ENCODE data around the gene IGLL5.

IGLL5 gene

GRCh38 chr22:22841598-22841997 lies 46.0 kb upstream of the IGLL5 start:
- Histone ChIP-seq H4K91ac (ENCODE audit: low read depth, low read length) (no peak overlapping the region), H3K4me1 (ENCODE audit: control insufficient read depth in 1 of 2, insufficient read depth in 2 of 2, low read length in 2 of 2) (no peaks in the 10 kb centered on the region), H3K14ac (ENCODE audit: low read length) (no peak overlapping the region), H3K27me3 (ENCODE audit: insufficient read depth, low read length) (no peaks in the 10 kb centered on the region), H3K4me3 (ENCODE audit: low read depth, low read length) (no peak overlapping the region), H3K79me2 (ENCODE audit: control insufficient read depth, insufficient read depth, low read length, poor library complexity) (no peaks in the 10 kb centered on the region), H2BK12ac (ENCODE audit: low read length) (no peak overlapping the region), H3K4ac (ENCODE audit: low read depth, low read length) (no peak overlapping the region), H3K9ac (ENCODE audit: low read length) (no peak overlapping the region), H3K23ac (ENCODE audit: low read length) (no peak overlapping the region), H3K79me1 (ENCODE audit: low read length) (no peaks in the 10 kb centered on the region), H3K18ac (ENCODE audit: low read length) (no peak overlapping the region), H2BK5ac (ENCODE audit: low read depth, low read length, poor library complexity) (no peak overlapping the region), H4K12ac (ENCODE audit: low read depth, low read length) (no peak overlapping the region), H3K9me3 (ENCODE audit: insufficient read depth, low read depth, low read length) (peaks cover 8% of the 10 kb centered on the region), H3K4me2 (ENCODE audit: low read length) (no peak overlapping the region), H3K27ac (ENCODE audit: low read depth, low read length) (no peak overlapping the region), H2AK5ac (ENCODE audit: low read length) (no peak overlapping the region), H4K8ac (ENCODE audit: low read depth, low read length) (no peak overlapping the region), H2BK120ac (ENCODE audit: insufficient read depth, low read length, poor library complexity) (no peak overlapping the region), H2AFZ (ENCODE audit: insufficient read depth, low read length, poor library complexity) (no peak overlapping the region), H3K36me3 (ENCODE audit: control insufficient read depth in 1 of 2, insufficient read depth in 2 of 2, low read length in 2 of 2) (no peaks in the 10 kb centered on the region)
- no peak for DNase-seq

DNA sequence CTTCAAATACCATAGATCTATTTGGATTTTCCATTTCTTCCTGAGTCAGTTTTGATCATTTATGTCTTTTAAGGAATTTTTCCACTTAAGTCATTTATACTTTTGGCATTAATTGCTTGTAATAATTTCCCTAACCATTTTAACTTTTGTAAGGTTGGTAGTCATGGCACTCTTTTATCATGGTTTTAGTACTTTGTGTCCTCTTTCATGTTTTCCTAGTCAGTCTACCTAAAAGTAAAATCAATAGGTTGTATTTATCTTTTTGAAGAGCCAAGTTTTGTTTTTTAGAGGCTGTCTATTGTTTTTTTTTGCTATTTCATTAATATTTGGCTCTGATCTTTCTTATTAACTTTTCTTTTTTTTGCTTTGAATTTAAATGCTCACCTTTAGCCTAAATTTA lies 45.5 kb upstream of the IGLL5 start:
- Histone ChIP-seq H4K8ac (ENCODE audit: low read depth, low read length) (no peak overlapping the region), H4K12ac (ENCODE audit: low read depth, low read length) (no peak overlapping the region), H3K4me2 (ENCODE audit: low read length) (no peak overlapping the region), H3K27me3 (ENCODE audit: insufficient read depth, low read length) (no peaks in the 10 kb centered on the region), H3K18ac (ENCODE audit: low read length) (no peak overlapping the region), H2BK120ac (ENCODE audit: insufficient read depth, low read length, poor library complexity) (no peak overlapping the region), H3K36me3 (ENCODE audit: control insufficient read depth in 1 of 2, insufficient read depth in 2 of 2, low read length in 2 of 2) (no peaks in the 10 kb centered on the region), H3K79me2 (ENCODE audit: control insufficient read depth, insufficient read depth, low read length, poor library complexity) (no peaks in the 10 kb centered on the region), H3K4me3 (ENCODE audit: low read depth, low read length) (no peak overlapping the region), H3K79me1 (ENCODE audit: low read length) (no peaks in the 10 kb centered on the region), H3K23ac (ENCODE audit: low read length) (no peak overlapping the region), H2AFZ (ENCODE audit: insufficient read depth, low read length, poor library complexity) (no peak overlapping the region), H3K4ac (ENCODE audit: low read depth, low read length) (no peak overlapping the region), H3K14ac (ENCODE audit: low read length) (no peak overlapping the region), H2BK5ac (ENCODE audit: low read depth, low read length, poor library complexity) (no peak overlapping the region), H3K9ac (ENCODE audit: low read length) (no peak overlapping the region), H4K91ac (ENCODE audit: low read depth, low read length) (no peak overlapping the region), H3K27ac (ENCODE audit: low read depth, low read length) (no peak overlapping the region), H2BK12ac (ENCODE audit: low read length) (no peak overlapping the region), H2AK5ac (ENCODE audit: low read length) (no peak overlapping the region), H3K4me1 (ENCODE audit: control insufficient read depth in 1 of 2, insufficient read depth in 2 of 2, low read length in 2 of 2) (no peaks in the 10 kb centered on the region), H3K9me3 (ENCODE audit: insufficient read depth, low read depth, low read length) (peaks cover 8% of the 10 kb centered on the region)
- no peak for DNase-seq

- Histone ChIP-seq H3K4me2 (ENCODE audit: low read length) (no peak overlapping the region), H2BK12ac (ENCODE audit: low read length) (no peak overlapping the region), H3K23ac (ENCODE audit: low read length) (no peak overlapping the region), H3K4me3 (ENCODE audit: low read depth, low read length) (no peak overlapping the region), H3K9ac (ENCODE audit: low read length) (no peak overlapping the region), H2AFZ (ENCODE audit: insufficient read depth, low read length, poor library complexity) (no peak overlapping the region), H4K12ac (ENCODE audit: low read depth, low read length) (no peak overlapping the region), H3K18ac (ENCODE audit: low read length) (no peak overlapping the region), H2BK5ac (ENCODE audit: low read depth, low read length, poor library complexity) (no peak overlapping the region), H3K4ac (ENCODE audit: low read depth, low read length) (no peak overlapping the region), H3K14ac (ENCODE audit: low read length) (no peak overlapping the region), H3K9me3 (ENCODE audit: insufficient read depth, low read depth, low read length) (peaks cover 5% of the 10 kb centered on the region), H3K4me1 (ENCODE audit: control insufficient read depth in 1 of 2, insufficient read depth in 2 of 2, low read length in 2 of 2) (no peaks in the 10 kb centered on the region), H4K91ac (ENCODE audit: low read depth, low read length) (no peak overlapping the region), H3K27ac (ENCODE audit: low read depth, low read length) (no peak overlapping the region), H3K79me2 (ENCODE audit: control insufficient read depth, insufficient read depth, low read length, poor library complexity) (no peaks in the 10 kb centered on the region), H3K27me3 (ENCODE audit: insufficient read depth, low read length) (no peaks in the 10 kb centered on the region), H3K79me1 (ENCODE audit: low read length) (no peaks in the 10 kb centered on the region), H4K8ac (ENCODE audit: low read depth, low read length) (no peak overlapping the region), H2BK120ac (ENCODE audit: insufficient read depth, low read length, poor library complexity) (no peak overlapping the region), H2AK5ac (ENCODE audit: low read length) (no peak overlapping the region), H3K36me3 (ENCODE audit: control insufficient read depth in 1 of 2, insufficient read depth in 2 of 2, low read length in 2 of 2) (no peaks in the 10 kb centered on the region)
- WGBS (ENCODE audit: extremely low coverage, insufficient coverage, insufficient read length) = no CpG with 5 or more reads among the region's 1 CpG
- no peak for DNase-seq
Observed at GRCh38 chr22:22843848-22844247, 43.8 kb upstream of the IGLL5 start.

DNA sequence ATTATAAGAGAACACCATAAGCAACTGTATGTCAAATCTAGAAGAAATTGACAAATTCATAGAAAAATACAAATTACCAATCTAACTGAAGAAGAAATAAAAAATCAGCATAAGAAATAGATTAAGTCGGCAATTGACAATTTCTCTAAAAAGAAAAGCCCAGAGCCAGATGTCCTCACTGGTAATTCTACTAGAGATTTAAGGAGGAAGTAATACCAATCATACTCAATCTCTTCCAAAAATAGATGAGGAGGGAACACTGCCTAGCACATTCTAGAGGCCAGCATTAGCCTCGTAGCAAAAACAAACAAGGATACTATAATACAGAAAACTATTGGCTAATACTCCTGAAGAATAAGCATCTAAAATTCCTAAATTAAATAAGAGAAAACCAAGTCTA lies 40.4 kb upstream of the IGLL5 start:
- H3K4me2 ChIP-seq (ENCODE audit: low read length) = no peak overlapping the region
- H2AK5ac ChIP-seq (ENCODE audit: low read length) = no peak overlapping the region
- no peak overlapping the region for H4K8ac ChIP-seq (ENCODE audit: low read depth, low read length)
- no peak overlapping the region for H4K91ac ChIP-seq (ENCODE audit: low read depth, low read length)
- no peak overlapping the region for H2BK120ac ChIP-seq (ENCODE audit: insufficient read depth, low read length, poor library complexity)
- H3K14ac ChIP-seq (ENCODE audit: low read length) = no peak overlapping the region
- no peaks in the 10 kb centered on the region for H3K79me2 ChIP-seq (ENCODE audit: control insufficient read depth, insufficient read depth, low read length, poor library complexity)
- H2BK5ac ChIP-seq (ENCODE audit: low read depth, low read length, poor library complexity) = no peak overlapping the region
- H3K9ac ChIP-seq (ENCODE audit: low read length) = no peak overlapping the region
- DNase-seq = no peak
- no peaks in the 10 kb centered on the region for H3K27me3 ChIP-seq (ENCODE audit: insufficient read depth, low read length)
- no peak overlapping the region for H4K12ac ChIP-seq (ENCODE audit: low read depth, low read length)
- H3K36me3 ChIP-seq (ENCODE audit: control insufficient read depth in 1 of 2, insufficient read depth in 2 of 2, low read length in 2 of 2) = no peaks in the 10 kb centered on the region
- H3K23ac ChIP-seq (ENCODE audit: low read length) = no peak overlapping the region
- no peak overlapping the region for H3K4ac ChIP-seq (ENCODE audit: low read depth, low read length)
- H2AFZ ChIP-seq (ENCODE audit: insufficient read depth, low read length, poor library complexity) = no peak overlapping the region
- H3K79me1 ChIP-seq (ENCODE audit: low read length) = no peaks in the 10 kb centered on the region
- no peak overlapping the region for H3K4me3 ChIP-seq (ENCODE audit: low read depth, low read length)
- no peak overlapping the region for H3K18ac ChIP-seq (ENCODE audit: low read length)
- H3K27ac ChIP-seq (ENCODE audit: low read depth, low read length) = no peak overlapping the region
- no peaks in the 10 kb centered on the region for H3K4me1 ChIP-seq (ENCODE audit: control insufficient read depth in 1 of 2, insufficient read depth in 2 of 2, low read length in 2 of 2)
- WGBS (ENCODE audit: extremely low coverage, insufficient coverage, insufficient read length) = no CpG with 5 or more reads among the region's 2 CpGs
- no peak overlapping the region for H2BK12ac ChIP-seq (ENCODE audit: low read length)
- H3K9me3 ChIP-seq (ENCODE audit: insufficient read depth, low read depth, low read length) = peaks cover 3% of the 10 kb centered on the region

All from trophoblast cell (in vitro differentiated cells and primary cell).